OCI-LY1 (cell line): ENCODE results near the gene SNTG2.

Source experiments
- EZH2 ChIP-seq: fragments of 200-600 bp; sonication (generic), shearing (Covaris generic); IDR thresholded peaks from 2 replicates; pipeline ENCODE4 v1.8.0; 2017; ENCODE audit warnings: borderline replicate concordance, mixed run types, mild to moderate bottlenecking, antibody characterized with exemption, low read length, moderate library complexity, mixed read lengths
- TF ChIP-seq, protein P1 (sequence below): fragments of 200-600 bp; sonication (generic), shearing (Covaris generic); IDR thresholded peaks from 2 replicates; pipeline ENCODE4 v1.5.1; 2017; ENCODE audit warnings: mild to moderate bottlenecking, antibody characterized with exemption, low read length, moderate library complexity, mixed read lengths

- TF ChIP-seq, protein P1, sequence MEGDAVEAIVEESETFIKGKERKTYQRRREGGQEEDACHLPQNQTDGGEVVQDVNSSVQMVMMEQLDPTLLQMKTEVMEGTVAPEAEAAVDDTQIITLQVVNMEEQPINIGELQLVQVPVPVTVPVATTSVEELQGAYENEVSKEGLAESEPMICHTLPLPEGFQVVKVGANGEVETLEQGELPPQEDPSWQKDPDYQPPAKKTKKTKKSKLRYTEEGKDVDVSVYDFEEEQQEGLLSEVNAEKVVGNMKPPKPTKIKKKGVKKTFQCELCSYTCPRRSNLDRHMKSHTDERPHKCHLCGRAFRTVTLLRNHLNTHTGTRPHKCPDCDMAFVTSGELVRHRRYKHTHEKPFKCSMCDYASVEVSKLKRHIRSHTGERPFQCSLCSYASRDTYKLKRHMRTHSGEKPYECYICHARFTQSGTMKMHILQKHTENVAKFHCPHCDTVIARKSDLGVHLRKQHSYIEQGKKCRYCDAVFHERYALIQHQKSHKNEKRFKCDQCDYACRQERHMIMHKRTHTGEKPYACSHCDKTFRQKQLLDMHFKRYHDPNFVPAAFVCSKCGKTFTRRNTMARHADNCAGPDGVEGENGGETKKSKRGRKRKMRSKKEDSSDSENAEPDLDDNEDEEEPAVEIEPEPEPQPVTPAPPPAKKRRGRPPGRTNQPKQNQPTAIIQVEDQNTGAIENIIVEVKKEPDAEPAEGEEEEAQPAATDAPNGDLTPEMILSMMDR, result no peak
- no peak for TF ChIP-seq EZH2
These were observed 327.5 kb downstream of the SNTG2 start for GRCh38 chr2:1278125-1278524.
